ENCODE measurements around the gene P2RX1.

Gene P2RX1

DNA sequence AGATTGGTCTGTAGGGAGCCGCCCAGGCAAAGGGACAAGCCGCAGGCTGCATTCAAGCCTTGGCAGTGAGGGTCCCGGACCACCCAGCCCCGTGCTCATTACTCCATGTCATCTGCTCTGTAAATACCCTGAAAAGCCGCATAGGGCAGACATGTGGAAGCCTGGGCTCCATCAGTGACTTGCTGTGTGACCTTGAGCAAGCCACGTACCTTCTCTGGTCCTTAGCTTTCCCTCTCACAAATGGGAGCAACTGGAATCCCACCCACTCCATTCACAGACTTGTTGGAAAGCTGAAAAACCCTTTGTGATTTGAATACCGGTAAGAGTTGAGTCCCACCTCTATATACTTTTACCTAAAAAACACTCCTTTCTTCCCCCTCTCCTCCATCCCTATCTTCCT, 35.3 kb downstream of the P2RX1 start:
- DNase-seq (ENCODE audit: low read depth): no peak
- no peak overlapping the region for H3K4me3 ChIP-seq (ENCODE audit: low read depth, low read length)
- TF ChIP-seq, protein P1, sequence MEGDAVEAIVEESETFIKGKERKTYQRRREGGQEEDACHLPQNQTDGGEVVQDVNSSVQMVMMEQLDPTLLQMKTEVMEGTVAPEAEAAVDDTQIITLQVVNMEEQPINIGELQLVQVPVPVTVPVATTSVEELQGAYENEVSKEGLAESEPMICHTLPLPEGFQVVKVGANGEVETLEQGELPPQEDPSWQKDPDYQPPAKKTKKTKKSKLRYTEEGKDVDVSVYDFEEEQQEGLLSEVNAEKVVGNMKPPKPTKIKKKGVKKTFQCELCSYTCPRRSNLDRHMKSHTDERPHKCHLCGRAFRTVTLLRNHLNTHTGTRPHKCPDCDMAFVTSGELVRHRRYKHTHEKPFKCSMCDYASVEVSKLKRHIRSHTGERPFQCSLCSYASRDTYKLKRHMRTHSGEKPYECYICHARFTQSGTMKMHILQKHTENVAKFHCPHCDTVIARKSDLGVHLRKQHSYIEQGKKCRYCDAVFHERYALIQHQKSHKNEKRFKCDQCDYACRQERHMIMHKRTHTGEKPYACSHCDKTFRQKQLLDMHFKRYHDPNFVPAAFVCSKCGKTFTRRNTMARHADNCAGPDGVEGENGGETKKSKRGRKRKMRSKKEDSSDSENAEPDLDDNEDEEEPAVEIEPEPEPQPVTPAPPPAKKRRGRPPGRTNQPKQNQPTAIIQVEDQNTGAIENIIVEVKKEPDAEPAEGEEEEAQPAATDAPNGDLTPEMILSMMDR (IDR thresholded peaks at IDR 0.05; ENCODE audit: insufficient read depth, low read depth, low read length, missing control alignments): no peak

- no peak overlapping the region for H3K4me3 ChIP-seq (ENCODE audit: low read depth, low read length)
- no peak for DNase-seq (ENCODE audit: low read depth)
- TF ChIP-seq, protein P1 (IDR thresholded peaks at IDR 0.05; ENCODE audit: insufficient read depth, low read depth, low read length, missing control alignments): no peak
Observed at GRCh38 chr17:3879591-3880417, 36.5 kb downstream of the P2RX1 start.

GRCh38 chr17:3879186-3879585, 37.1 kb downstream of the P2RX1 start:
- TF ChIP-seq, protein P1 (IDR thresholded peaks at IDR 0.05; ENCODE audit: insufficient read depth, low read depth, low read length, missing control alignments): no peak
- H3K4me3 ChIP-seq (ENCODE audit: low read depth, low read length): no peak overlapping the region
- DNase-seq (ENCODE audit: low read depth): no peak

DNA sequence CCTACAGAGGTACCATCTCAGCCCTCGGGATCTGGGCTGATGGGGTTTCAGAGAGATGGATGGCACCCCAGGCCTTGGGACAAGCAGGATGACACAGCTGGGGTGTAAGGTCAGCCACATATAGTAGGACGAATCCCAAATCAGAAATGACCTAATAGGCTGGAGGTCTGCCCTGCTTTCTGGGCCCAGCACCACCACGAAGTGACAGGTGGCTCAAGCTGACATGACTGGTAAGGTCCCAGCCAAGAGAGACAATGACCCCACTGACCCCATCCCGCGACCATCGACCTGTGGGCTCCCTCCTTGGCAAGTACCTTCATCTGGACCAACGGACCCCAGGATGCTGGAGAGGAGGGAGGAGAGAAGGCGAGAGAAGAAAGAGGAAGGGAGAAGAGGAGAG, 39.0 kb downstream of the P2RX1 start:
- no peak overlapping the region for H3K4me3 ChIP-seq (ENCODE audit: low read depth, low read length)
- DNase-seq (ENCODE audit: low read depth): no peak
- TF ChIP-seq, protein P1 (IDR thresholded peaks at IDR 0.05; ENCODE audit: insufficient read depth, low read depth, low read length, missing control alignments): no peak

DNA sequence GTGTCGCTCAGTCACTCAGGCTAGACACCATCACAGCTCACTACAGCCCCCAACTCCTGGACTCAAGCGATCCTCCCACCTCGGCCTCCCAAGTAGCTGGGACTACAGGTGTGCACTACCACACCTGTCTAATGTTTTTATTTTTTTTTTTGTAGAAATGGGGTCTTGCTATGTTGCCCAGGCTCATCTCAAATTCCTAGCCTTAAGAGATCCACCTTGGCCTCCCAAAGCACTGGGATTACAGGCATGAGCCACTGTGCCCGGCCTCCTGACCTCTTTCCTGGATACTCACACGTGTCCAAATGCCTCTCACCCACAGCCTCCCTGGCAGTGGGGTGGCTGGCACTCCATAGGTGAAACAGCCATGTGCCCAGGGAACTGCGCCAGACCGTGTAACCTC, 40.9 kb downstream of the P2RX1 start:
- no peak for DNase-seq (ENCODE audit: low read depth)
- no peak overlapping the region for H3K4me3 ChIP-seq (ENCODE audit: low read depth, low read length)
- TF ChIP-seq, protein P1 (IDR thresholded peaks at IDR 0.05; ENCODE audit: insufficient read depth, low read depth, low read length, missing control alignments): no peak

DNA sequence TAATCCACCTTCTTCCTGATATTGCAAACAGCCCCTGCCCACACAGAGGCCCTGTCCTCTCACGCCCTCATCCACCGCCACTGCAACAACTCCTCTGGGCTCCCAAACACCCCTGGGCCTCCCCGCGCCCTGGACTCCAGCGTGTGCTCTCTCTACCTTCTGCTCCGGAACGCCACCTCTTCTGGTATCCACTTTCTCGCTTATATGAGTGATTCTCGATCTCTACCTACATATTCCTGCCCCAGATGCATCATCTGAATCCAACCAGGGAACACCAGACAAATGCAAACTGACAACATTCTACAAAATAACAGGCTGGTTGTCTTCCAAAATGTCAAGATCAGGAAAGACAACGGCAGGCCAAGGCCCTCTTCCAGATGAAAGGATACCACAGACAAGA, 42.4 kb downstream of the P2RX1 start:
- DNase-seq (ENCODE audit: low read depth): no peak
- TF ChIP-seq, protein P1 (IDR thresholded peaks at IDR 0.05; ENCODE audit: insufficient read depth, low read depth, low read length, missing control alignments): no peak
- no peak overlapping the region for H3K4me3 ChIP-seq (ENCODE audit: low read depth, low read length)

DNA sequence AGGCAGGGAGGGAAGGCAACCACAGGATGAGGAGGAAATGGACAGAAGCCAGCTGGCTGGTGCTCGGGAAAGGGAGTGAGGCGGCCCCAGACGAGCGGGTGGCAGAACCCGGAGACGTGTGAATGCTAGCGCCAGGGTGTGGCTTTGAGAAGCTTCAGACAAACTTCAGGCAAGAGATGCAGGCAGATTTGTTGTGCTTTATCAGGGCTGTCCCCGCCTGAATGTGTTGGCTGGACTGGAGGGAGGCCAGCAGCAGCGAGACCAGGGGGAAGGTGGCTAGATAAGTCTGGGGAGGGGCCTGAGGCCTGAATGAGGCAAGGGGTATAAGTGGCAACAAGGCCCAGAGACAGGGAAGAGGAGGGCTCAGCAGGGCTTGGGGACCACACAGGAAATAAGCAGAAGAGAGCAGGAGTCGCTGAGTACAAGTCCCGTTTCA, 45.4 kb downstream of the P2RX1 start:
- H3K4me3 ChIP-seq (ENCODE audit: low read depth, low read length): no peak overlapping the region
- TF ChIP-seq, protein P1 (IDR thresholded peaks at IDR 0.05; ENCODE audit: insufficient read depth, low read depth, low read length, missing control alignments): no peak
- DNase-seq (ENCODE audit: low read depth): peak; percentile 59
